GF-D8 (cell line): Measurements from ENCODE around the gene ZNF609.
A peak's percentile ranks its signal among the peaks of the same experiment; 100 is the strongest.
"Not testable (repeated sequence)": the region's sequence is repeated elsewhere in the genome, so short reads cannot be mapped to it uniquely, and the experiment has no call there.

Experiments used
- DNase-seq: peaks from one replicate; lab custom pipeline; 2025; lab: John Stamatoyannopoulos, UW

The ZNF609 gene

DNA sequence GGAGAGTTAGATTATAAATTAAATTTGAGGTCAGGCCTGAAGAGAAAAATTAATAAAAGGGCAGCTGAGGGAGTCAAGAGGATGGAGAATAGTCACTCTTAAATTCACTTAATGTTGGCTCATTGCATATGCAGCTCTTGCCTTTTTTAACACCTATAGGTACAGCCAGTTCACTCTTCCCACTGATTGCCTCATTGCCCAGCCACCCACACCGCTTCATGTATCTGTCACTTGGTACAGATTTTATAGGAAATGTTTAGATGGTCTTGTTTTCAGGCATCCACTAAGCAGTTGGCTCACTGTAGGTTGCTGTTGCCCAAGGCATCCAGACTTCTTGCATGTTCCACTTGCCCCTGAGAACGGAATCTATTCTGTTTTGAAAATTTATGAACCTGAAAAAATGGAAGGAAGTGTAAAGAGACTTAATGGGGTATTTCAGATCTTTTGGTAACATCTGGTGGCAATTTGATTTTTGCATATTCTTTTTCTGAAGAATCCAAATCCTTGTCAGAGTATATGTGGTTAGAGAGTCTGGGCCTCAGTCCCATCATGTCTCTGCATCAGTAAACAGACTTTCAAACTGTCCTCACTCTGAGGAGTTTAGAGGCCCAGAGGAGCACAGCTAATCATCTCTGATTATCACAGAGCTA is 163.1 kb downstream of the ZNF609 start:
- DNase-seq = no peak

DNA sequence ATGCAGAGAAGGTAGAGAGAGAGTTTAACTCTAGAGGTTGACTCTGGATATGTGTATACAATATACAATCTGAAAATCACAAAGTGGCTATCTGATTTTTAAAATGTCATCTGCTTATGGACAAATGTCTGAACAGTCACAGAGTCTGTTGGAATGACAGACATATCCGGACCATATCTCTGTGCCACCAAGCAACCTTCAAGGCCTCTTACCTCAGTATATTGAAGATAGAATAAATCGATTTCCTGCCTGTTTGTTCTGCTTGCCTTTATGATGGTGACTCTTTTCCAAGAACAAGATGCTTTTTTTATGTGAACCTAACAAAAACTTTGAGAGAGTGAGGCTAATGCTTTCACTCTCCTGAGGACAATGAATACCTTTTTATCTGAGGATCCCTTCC is 163.9 kb downstream of the ZNF609 start:
- no peak for DNase-seq

DNA sequence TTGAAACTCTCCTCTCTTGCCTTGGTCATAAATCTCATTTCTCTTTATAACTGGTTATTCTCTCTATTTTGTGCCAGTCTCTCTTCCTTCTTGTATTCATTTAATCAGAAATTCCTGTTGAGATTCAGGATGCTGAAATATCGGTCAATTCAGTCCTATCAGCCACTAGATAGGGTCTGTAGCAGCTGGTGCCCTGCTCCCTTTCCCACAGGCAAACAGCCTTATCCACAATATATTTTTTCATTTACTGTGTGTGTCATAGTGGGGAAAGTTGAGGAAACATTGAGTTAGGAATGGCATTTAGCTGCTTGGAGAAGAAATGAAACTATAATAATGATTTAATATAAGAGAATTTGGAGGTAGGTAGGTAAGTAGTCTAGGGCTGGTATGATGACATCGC is 168.7 kb downstream of the ZNF609 start:
- DNase-seq = no peak

DNA sequence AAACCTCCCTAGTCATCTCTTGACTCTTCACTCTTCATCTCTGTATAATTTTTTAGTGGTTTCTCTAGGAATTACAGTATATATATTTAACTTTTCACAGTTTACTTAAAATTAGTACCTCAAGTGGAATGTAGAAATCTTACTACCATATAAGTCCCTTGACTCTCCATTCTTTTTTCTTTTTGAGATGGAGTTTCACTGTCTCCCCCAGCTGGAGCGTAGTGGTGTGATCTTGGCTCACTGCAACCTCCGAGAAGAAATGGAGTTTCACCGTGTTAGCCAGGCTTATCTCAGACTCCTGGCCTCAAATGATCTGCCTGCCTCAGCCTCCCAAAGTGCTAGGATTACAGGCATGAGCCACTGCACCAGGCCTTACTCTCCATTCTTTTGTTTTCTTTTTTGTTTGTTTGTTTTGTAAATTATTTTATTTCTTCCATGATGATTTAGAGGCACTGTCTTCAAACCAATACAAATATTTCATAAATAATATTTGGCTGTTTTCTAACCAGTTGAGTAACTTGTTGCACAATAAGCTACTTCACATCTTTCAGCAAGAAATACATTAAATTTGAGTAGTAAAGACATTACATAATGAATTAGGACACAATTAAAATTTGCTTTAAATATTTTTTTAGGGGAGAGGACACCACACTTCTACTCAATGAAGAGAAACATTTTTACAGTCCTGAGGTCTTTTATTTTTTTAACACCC is 170.2 kb downstream of the ZNF609 start:
- DNase-seq = no peak

DNA sequence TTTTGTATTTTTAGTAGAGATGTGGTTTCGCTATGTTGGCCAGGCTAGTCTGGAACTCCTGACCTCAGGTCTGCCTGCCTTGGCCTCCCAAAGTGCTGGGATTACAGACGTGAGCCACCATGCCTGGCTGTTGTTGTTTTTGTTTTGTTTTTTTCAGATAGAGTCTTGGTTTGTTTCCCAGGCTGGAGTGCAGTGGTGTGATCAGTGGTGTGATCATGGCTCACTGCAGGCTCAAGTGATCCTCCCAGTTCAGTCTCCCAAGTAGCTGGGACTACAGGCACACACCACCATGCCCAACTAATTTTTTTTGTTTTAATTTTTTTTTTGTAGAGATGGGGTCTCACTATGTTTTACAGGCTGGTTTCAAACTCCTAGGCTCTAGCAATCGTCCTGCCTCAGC is 172.3 kb downstream of the ZNF609 start:
- DNase-seq = not testable (repeated sequence)

DNA sequence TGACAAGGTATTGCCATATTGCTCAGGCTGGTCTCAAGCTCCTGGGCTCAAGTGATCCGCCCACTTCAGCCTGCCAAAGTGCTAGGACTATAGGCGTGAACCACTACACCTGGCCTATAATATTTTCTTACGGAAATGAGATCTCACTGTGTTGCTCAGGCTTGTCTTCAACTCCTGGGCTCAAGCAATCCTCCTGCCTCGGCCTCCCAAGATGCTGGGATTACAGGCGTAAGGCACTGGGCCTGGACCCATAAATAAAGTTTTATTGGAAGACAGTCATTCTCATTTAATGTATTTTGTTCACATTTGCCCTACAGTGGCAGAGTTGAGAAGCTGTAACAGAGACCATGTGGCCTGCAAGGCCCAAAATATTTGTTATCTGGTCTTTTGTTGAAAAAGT is 173.0 kb downstream of the ZNF609 start:
- DNase-seq = no peak

DNA sequence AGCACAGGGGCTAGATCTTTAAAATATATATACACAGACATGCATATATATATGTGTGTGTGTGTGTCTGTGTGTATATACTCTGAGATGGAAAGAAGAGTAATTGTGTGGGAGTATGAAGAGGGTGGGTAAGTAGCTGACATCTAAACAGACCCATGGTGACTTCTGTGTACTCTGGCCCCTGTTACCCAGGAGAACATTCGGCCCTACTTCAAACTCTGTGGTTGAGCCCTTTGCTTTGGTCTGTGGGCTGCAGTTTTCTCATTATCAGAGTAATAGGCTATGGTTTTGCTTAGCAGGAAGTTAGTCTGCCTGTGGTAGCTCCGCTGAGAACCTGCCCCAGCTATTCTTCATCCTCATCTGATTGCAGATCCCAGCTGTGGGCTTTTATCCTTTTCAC is 173.6 kb downstream of the ZNF609 start:
- peak; percentile 49 for DNase-seq

DNA sequence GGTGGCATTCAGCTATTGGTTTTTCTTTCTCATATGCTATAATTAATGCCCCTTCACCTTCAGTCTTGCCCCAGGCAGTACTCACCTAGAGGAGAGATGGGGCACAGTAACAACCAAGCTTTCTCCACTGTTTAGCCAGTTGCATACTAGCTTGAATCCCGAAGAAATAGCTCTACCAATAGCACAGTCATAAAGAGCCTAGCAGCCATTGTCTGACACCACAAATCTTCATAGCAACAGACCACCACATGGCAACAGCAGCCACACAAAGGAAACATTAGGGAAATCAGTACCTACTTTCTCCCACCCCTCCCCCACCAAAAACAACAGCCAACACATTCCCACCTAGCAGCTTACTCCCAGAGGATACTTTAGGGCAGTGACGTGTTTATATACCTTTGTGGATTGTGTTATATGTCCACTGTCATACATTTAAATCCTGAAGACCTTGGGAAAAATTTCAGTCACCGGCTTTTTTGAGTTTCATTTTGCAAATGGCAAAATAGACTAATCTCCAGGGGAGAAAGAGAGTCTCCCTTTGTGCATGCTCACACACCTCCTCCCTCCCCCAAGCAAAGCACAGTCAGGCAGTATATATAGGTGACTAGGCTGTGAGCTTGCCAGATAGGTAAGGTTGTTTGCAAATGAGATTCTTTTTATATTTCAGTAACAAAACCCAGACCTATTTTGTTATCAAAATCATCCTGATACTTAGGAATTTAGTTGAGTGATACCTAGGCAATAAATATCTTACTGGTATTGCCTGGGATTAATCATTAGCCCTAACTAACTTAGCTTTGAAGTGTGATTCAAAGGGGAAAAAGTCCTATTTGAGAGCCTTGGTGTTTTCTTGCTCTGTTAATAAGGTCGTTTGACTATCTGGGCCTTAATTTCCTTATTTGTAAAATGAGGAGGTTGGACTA is 174.5 kb downstream of the ZNF609 start:
- DNase-seq = no peak

DNA sequence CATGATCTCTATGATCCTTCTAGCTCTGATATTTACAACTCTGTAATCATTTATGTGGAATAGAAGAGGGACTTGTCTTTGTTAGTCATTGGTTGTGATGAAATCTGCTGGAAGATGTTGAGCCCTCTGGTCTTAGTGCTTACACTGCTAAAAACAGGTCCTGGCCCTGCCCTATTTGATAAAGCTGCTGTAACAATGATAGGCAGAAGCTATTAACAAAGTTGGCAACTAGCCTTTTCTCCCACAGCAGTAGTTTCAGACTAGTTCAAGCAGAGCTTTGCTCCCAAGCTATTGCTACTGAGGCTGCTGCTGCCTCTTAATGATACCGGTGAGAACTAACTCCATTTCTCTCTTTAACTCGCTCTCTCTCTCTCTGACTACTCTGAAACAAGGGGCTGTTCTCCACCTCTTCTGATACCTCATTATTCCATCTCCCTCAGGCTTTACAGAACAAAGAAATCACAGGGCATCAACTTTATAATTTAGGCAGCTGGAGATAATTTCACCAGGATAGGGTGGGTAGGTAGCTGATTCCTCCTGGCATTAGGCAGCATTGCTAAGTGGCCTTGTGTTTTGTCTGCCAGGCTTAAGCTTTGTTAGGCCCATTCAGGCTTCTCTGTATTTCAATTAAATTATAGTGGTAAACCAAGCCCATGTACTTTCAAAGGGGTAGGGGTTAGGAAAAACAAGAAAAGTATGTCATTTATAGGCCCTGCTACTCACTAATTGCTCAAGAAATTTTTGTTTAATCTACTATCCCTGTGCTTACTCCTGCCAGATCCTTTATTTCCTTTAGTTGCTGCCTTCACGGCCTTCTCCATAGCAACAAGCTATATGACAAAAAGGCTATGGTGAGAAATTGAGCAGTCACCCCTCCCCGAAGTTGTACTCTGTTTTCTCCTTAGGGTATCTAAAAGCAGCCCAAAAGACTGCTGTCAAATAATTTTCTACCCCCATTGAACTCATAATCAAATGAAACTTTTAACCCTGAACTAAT is 175.4 kb downstream of the ZNF609 start:
- DNase-seq = no peak

DNA sequence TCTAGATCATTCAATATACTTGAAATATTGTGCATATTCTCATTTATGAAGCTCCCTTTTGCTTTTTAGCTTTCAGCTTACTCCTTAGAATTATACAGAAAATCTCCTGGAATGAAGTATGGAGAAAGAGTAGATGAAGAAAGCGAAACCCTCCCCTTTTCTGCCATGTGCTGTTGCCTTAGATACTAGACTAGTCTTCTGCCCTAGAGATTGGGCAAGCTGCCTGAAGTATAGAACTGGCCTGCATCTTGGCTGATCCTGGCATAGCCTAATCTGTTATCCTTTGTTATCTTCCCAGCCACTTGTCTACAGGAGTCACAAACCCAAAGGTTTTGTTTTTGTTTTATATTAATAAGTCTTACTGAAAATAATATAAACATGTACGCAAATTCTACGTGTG is 176.2 kb downstream of the ZNF609 start:
- DNase-seq = no peak

DNA sequence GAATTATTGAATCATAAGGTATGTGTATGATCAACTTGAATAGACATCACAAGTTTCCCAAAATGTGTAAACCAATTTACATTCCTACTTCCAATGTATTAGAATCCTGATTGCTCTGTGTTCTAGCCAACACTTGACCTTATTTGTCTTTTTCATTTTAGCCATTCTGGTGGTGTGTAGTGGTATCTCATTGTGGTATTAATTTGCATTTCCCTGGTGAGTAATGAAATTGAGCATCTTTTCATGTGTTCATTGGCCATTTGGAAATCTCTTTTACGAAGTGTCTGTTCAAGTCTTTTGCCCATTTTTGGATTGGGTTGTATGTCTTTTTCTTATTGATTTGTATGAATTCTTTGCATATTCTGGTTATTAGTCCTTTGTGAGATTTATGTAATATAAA is 177.0 kb downstream of the ZNF609 start:
- DNase-seq = no peak

DNA sequence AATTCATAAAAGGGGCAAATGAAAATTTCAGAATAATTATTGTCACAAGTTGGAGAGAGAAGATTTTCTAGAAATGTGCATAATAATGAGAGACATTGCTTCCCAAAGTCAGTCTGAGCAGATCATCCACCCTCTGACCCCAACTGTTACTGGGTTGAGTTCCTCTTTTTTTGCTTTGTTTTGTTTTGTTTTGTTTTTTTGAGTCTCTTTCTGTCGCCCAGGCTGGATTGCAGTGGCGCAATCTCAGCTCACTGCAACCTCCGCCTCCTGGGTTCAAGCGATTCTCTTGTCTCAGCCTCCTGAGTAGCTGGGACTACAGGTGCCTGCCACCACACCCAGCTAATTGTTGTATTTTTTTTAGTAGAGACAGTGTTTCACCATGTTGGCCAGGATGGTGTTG is 179.4 kb downstream of the ZNF609 start:
- DNase-seq = peak; percentile 74

DNA sequence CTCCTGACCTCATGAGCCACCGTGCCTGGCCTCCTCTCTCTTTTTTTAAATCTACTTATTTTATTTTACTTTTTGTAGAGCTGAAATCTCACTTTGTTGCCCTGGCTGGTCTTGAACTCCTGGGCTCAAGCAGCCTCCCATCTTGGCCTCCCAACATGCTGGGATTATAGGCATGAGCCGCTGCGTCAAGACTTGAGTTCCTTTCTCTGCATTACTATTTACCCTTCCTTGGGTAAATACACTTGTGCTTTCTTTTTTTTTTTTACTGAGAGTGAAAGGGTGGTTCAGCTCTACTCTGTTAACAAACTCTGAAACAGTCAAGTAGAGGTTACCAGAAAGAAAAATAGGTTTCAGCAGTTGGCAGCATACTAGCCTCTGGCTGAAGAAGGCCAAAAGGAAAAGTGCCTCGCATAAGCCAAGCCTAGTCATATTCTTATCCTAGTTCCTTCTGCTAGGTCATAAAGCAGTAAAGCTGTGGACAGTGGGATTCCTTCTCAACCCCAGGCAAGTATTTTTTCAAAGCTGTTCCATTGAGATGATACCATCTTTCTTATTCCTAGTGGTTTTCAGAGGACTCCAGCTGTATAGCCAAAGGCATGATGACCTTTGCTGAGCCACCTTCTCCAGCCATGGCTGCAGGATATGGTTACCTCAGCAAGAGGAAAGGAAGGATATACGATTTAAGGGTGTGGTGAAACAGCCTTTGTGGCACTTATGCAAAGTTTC is 179.9 kb downstream of the ZNF609 start:
- peak; percentile 61 for DNase-seq

DNA sequence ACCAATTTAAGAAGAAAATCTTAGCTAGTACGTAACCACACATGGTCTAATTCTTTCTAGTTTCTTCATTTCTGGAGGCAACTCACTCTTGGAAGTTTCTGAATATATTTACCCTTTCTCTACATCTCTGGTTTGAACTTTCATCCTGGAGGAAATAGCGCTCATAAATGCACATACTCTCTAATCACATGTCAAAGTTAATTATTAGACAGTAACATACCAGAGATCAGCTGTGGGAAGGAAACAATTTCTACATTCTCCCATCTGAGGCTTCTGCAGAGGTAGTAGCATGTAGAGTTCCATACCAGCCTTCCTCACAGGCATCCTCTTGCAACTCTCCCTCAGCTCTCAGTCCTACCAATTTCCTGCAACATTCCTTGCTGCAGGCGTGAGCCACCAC is 182.5 kb downstream of the ZNF609 start:
- DNase-seq = no peak

DNA sequence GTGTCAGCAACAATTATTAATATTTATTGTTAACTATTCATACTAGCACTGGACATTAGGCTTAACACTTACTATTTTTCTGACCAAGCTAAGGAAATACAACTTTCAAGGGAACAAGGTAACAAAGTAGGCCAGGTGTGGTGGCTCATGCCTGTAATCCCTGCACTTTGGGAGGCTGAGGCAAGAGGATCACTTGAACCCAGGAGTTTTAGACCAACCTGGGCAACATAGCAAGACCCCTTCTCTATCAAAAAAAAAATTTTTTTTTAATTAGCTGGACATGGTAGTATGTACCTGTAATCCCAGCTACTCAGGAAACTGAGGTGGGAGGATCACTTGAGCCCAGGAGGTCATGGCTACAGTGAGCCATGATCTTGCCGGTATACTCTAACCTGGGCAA is 183.3 kb downstream of the ZNF609 start:
- no peak for DNase-seq

DNA sequence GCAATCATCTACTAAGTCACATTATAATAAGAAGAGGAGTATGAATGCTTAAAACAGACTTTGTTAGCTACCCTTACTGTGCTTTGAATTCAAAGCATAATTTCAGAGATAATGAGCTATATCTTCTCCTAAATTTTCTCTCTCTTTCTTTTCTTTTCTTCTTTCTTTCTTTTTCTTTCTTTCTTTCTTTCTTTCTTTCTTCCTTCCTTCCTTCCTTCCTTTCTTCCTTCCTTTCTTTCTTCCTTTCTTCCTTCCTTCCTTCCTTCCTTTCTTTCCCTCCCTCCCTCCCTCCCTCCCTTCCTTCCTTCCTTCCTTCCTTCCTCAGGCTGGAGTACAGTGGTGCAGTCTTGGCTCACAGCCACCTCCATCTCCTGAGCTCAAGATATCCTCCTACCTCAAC is 184.4 kb downstream of the ZNF609 start:
- not testable (repeated sequence) for DNase-seq

DNA sequence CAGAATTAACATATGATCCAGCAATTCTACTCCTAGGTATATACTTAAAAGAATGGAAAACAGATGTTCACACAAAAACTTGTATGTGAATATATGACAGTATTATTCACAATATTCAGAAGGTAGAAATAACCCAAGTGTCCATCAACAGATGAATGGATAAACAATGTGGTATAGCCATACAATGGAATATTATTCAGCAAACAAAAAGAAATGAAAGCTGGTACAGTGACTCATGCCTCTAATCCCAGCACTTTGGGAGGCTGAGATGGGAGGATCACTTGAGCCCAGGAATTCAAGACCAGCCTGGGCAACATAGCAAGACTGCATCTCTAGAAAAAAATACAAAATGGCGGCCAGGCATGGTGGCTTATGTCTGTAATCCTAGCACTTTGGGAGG is 185.6 kb downstream of the ZNF609 start:
- no peak for DNase-seq

DNA sequence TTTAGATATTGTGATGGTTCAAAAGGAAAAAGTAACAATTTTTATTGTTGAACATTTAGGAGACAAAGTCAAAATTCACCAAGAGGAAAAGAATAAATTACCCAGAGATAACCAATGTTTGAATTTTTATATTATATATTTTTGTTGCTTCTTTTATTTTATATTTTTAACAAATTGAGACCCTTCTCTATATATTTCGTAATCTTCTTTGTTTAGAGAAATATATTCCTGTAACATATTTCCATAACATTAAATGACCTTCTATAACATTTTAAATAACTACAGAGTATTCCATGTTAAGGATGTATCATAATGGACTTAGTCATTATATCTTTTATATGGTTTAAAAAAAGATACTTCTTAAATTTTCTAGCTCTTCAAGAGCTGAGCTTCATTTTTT is 187.0 kb downstream of the ZNF609 start:
- DNase-seq = no peak

DNA sequence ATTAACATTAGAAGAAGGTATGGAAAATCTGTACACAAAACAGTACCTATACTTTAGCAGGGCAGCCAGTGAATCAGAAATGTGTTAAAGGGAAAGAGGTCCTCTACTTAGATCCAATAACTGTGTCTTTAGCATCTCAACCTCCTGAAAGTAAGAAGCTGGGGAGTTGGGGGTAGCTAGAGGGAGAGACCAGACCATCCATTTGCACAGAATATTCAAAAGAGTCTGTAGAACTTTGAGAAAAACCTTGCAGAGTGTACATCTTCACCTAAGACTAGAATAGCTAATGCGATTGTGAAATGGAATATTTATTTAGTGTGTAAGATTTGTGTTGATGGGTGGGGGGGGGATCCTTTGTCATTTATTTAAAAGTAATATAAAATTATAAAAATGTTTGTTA is 190.2 kb downstream of the ZNF609 start:
- DNase-seq = no peak

DNA sequence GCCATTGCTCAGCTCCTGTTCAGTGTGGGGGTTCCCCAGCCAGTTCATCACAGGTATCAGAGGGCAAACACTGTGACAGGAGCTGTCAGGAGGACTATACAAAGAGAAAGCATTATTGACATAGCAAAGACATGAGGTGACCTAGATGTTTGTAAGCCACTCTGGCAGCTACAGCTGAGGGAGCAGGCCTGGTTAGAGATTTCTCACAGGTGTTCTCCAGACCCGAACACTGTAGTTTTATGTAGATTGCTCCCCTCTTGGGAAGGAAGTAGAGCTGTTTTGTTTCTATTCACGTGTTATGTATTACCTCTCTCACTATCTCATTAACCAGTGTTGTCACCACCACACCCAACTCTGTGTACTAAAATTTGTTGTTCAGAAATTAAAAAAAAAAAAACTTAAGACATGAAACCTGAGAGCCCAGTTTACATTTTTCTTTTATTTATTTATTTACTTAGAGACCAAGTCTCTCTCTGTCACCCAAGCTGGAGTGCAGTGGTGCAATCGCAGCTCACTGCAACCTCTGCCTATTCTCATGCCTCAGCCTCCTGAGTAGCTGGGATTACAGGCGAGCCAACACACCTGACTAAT is 191.3 kb downstream of the ZNF609 start:
- no peak for DNase-seq

DNA sequence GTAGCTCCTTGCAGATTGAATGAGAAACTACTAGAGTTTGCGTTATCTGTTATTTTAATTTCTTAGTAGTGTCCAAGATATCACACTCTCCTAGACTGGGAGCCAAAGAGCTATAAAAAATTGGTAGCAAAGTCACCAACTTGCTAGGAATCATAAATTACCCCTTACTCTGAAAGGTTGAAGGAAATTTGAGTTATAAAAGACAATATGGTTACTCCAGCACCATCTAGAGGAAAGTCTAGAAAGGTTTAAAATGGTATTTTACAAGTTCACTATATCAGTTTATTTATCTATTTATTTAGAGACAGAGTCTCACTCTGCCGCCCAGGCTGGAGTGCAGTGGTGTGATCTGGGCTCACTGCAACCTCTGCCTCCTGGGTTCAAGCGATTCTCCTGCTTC is 193.4 kb downstream of the ZNF609 start:
- DNase-seq = no peak
